H1 (cell line): ENCODE data around the gene DMAC1. TPM values are rescaled to one million over a fixed set of nuclear protein-coding genes. Genes with fewer than 3 reads are reported as not detected.

Experiments used
- CTCF ChIA-PET: fragments of 300-600 bp; sonication (Branson Sonifier 250); formaldehyde crosslinking; loops from one replicate; lab custom pipeline; 2021; ENCODE audit not compliant: partially characterized antibody; lab: Charles Lee
- POLR2A ChIA-PET: fragments of 300-600 bp; sonication (Branson Sonifier 250); formaldehyde crosslinking; loops from one replicate; lab custom pipeline; 2021; ENCODE audit warnings: inconsistent platforms; ENCODE audit not compliant: partially characterized antibody; lab: Charles Lee
- DNase-seq, 2 experiments: peaks; one replicate each; pipeline versions ENCODE4 v3.0.0 to v3.0.0-alpha.2; 2010 to 2022; ENCODE audit warnings: low spot score in 2 of 2, low read depth in 1 of 2, mixed read lengths in 1 of 2
- FAIRE-seq: peaks from 2 replicates; lab custom pipeline; 2011; peaks lifted over from hg19 to GRCh38; lab: Jason Lieb, UNC
- H2AFZ ChIP-seq: 2 replicates; pipeline ENCODE4 v1.8.1; 2012; ENCODE audit warnings: low read length, inconsistent platforms
- H2AK5ac ChIP-seq: 2 replicates; pipeline ENCODE4 v1.6.1; 2013; ENCODE audit warnings: low read depth, low read length
- H2BK120ac ChIP-seq: replicated peaks from 2 replicates; pipeline ENCODE3; 2013; ENCODE audit warnings: low read depth, low read length, inconsistent platforms
- H2BK12ac ChIP-seq: 2 replicates; pipeline ENCODE4 v1.6.1; 2013; ENCODE audit warnings: low read depth, low read length
- H2BK15ac ChIP-seq: 2 replicates; pipeline ENCODE4 v1.6.1; 2013; ENCODE audit warnings: low read length
- H2BK20ac ChIP-seq: 2 replicates; pipeline ENCODE4 v1.6.1; 2013; ENCODE audit warnings: low read length
- H2BK5ac ChIP-seq: 2 replicates; pipeline ENCODE4 v1.6.1; 2013; ENCODE audit warnings: low read depth, low read length
- H3K14ac ChIP-seq: 2 replicates; pipeline ENCODE4 v1.6.1; 2013; ENCODE audit warnings: inconsistent platforms; ENCODE audit not compliant: insufficient read length
- H3K18ac ChIP-seq: 2 replicates; pipeline ENCODE4 v1.6.1; 2013; ENCODE audit warnings: low read length; ENCODE audit errors: extremely low read depth
- H3K23ac ChIP-seq: 2 replicates; pipeline ENCODE4 v1.6.1; 2013; ENCODE audit warnings: inconsistent platforms; ENCODE audit not compliant: insufficient read length
- H3K23me2 ChIP-seq: 2 replicates; pipeline ENCODE4 v1.6.1; 2013; ENCODE audit warnings: low read depth, low read length
- H3K27ac ChIP-seq: 2 replicates; pipeline ENCODE4 v1.6.1; 2011; ENCODE audit warnings: low read depth, low read length, inconsistent platforms
- H3K27me3 ChIP-seq, 4 experiments: replicated peaks in 1 of 4; 1 replicate in 1 of 4; 2 replicates in 3 of 4; pipeline versions ENCODE4 v1.6.1 to v1.8.1; 2011 to 2013; ENCODE audit warnings: low read length in 3 of 4, mild to moderate bottlenecking in 3 of 4, inconsistent platforms in 2 of 4, mixed read lengths in 2 of 4, moderate library complexity in 1 of 4; ENCODE audit not compliant: control insufficient read depth in 3 of 4, insufficient read depth in 3 of 4; ENCODE audit errors: extremely low read depth in 1 of 4
- H3K36me3 ChIP-seq, 4 experiments: 2 replicates each; pipeline versions ENCODE4 v1.6.1 to v1.8.1; 2011 to 2013; ENCODE audit warnings: mild to moderate bottlenecking in 4 of 4, low read length in 3 of 4, moderate library complexity in 2 of 4, control low read depth in 1 of 4, inconsistent platforms in 1 of 4; ENCODE audit not compliant: insufficient read depth in 4 of 4, control insufficient read depth in 2 of 4
- H3K4ac ChIP-seq: replicated peaks from 2 replicates; pipeline ENCODE3; 2013; ENCODE audit warnings: low read length, low read depth, mixed read lengths, inconsistent platforms; ENCODE audit not compliant: insufficient read length
- H3K4me1 ChIP-seq, 4 experiments: replicated peaks in 1 of 4; 1 replicate in 1 of 4; 2 replicates in 3 of 4; pipeline versions ENCODE4 v1.6.1 to v1.8.1; 2011 to 2013; ENCODE audit warnings: low read length in 3 of 4, inconsistent platforms in 2 of 4, mixed read lengths in 1 of 4; ENCODE audit not compliant: insufficient read depth in 4 of 4, control insufficient read depth in 3 of 4
- H3K4me2 ChIP-seq, 2 experiments: 2 replicates each; pipeline versions ENCODE4 v1.6.1 to v1.8.1; 2011 to 2013; ENCODE audit warnings: low read depth in 2 of 2, low read length in 2 of 2, control low read depth in 1 of 2, inconsistent platforms in 1 of 2, mild to moderate bottlenecking in 1 of 2; ENCODE audit not compliant: insufficient read depth in 1 of 2
- H3K4me3 ChIP-seq, 4 experiments: fragments of 200-600, 300-600 bp in 1 of 4; sonication (generic), shearing (Covaris generic), sonication (Bioruptor Twin) in 1 of 4; 2 replicates each; pipeline versions ENCODE4 v1.5.1 to v1.8.1; 2011 to 2016; ENCODE audit warnings: low read length in 4 of 4, low read depth in 3 of 4, control low read depth in 2 of 4, inconsistent platforms in 2 of 4, mild to moderate bottlenecking in 2 of 4, mixed read lengths in 1 of 4, moderate library complexity in 1 of 4; ENCODE audit not compliant: insufficient read depth in 2 of 4; ENCODE audit errors: extremely low read depth in 1 of 4
- H3K56ac ChIP-seq: replicated peaks from 2 replicates; pipeline ENCODE3; 2013; ENCODE audit warnings: low read depth, mild to moderate bottlenecking, mixed read lengths, low read length, inconsistent platforms; ENCODE audit not compliant: insufficient read length
- H3K79me1 ChIP-seq: 2 replicates; pipeline ENCODE4 v1.6.1; 2013; ENCODE audit warnings: low read depth, low read length, control low read depth
- H3K79me2 ChIP-seq, 2 experiments: 2 replicates each; pipeline versions ENCODE4 v1.6.1 to v1.8.1; 2012 to 2013; ENCODE audit warnings: low read length in 2 of 2, mild to moderate bottlenecking in 2 of 2, inconsistent platforms in 1 of 2; ENCODE audit not compliant: insufficient read depth in 2 of 2, control insufficient read depth in 1 of 2
- H3K9ac ChIP-seq, 4 experiments: replicated peaks in 1 of 4; 1 replicate in 1 of 4; 2 replicates in 3 of 4; pipeline versions ENCODE4 v1.6.1 to v1.8.1; 2011 to 2013; ENCODE audit warnings: low read depth in 3 of 4, low read length in 3 of 4, control low read depth in 2 of 4, mild to moderate bottlenecking in 2 of 4, moderate library complexity in 2 of 4, inconsistent platforms in 1 of 4; ENCODE audit errors: extremely low read depth in 1 of 4
- H3K9me3 ChIP-seq, 2 experiments: 2 replicates each; pipeline versions ENCODE4 v1.6.1 to v1.8.1; 2012 to 2013; ENCODE audit warnings: mild to moderate bottlenecking in 2 of 2, moderate library complexity in 2 of 2, control low read depth in 1 of 2, inconsistent platforms in 1 of 2, low read depth in 1 of 2, low read length in 1 of 2, mixed read lengths in 1 of 2; ENCODE audit not compliant: insufficient read depth in 2 of 2
- H4K20me1 ChIP-seq, 2 experiments: replicated peaks in 1 of 2; 2 replicates each; pipeline versions ENCODE3 to v1.8.1; 2011 to 2013; ENCODE audit warnings: inconsistent platforms in 2 of 2, low read length in 2 of 2, mild to moderate bottlenecking in 1 of 2; ENCODE audit not compliant: insufficient read depth in 2 of 2, control insufficient read depth in 1 of 2
- H4K5ac ChIP-seq: 2 replicates; pipeline ENCODE4 v1.6.1; 2013; ENCODE audit warnings: low read length, low read depth, mixed read lengths, inconsistent platforms; ENCODE audit not compliant: insufficient read length
- H4K8ac ChIP-seq: 2 replicates; pipeline ENCODE4 v1.8.0; 2013; ENCODE audit warnings: mild to moderate bottlenecking, moderate library complexity, low read length, inconsistent platforms; ENCODE audit not compliant: insufficient read depth; ENCODE audit errors: extremely low read depth
- H4K91ac ChIP-seq: replicated peaks from 2 replicates; pipeline ENCODE3; 2013; ENCODE audit warnings: low read length, mixed read lengths, inconsistent platforms; ENCODE audit not compliant: insufficient read length
- ATF3 ChIP-seq: IDR thresholded peaks from 2 replicates; pipeline ENCODE4 v1.6.1; 2011; ENCODE audit warnings: low read depth, mild to moderate bottlenecking, low read length; ENCODE audit not compliant: insufficient read depth
- CEBPB ChIP-seq: IDR thresholded peaks from 2 replicates; pipeline ENCODE4 v1.6.1; 2012; ENCODE audit warnings: low read depth, low read length
- CTBP2 ChIP-seq: IDR thresholded peaks from 2 replicates; pipeline ENCODE4 v1.7.0; 2011; ENCODE audit warnings: borderline replicate concordance, mild to moderate bottlenecking, moderate library complexity, mixed read lengths, low read length; ENCODE audit not compliant: insufficient read depth, insufficient read length
- EGR1 ChIP-seq: IDR thresholded peaks from 2 replicates; pipeline ENCODE4 v1.6.1; 2011; ENCODE audit warnings: low read depth, low read length, borderline replicate concordance
- FOSL1 ChIP-seq: IDR thresholded peaks from 2 replicates; pipeline ENCODE4 v1.6.1; 2011; ENCODE audit warnings: mild to moderate bottlenecking, low read depth, low read length, moderate library complexity; ENCODE audit not compliant: insufficient read depth
- GABPA ChIP-seq: IDR thresholded peaks from 2 replicates; pipeline ENCODE4 v1.6.1; 2011; ENCODE audit warnings: mild to moderate bottlenecking, low read length, moderate library complexity, borderline replicate concordance; ENCODE audit not compliant: insufficient read depth
- KDM4A ChIP-seq: IDR thresholded peaks from one replicate; pipeline ENCODE4 v1.7.1; 2012; ENCODE audit warnings: low read depth, mild to moderate bottlenecking, moderate library complexity, low read length, inconsistent platforms; ENCODE audit not compliant: severe bottlenecking
- KDM5A ChIP-seq: fragments of 200-600 bp; IDR thresholded peaks from 2 replicates; pipeline ENCODE4 v1.7.1; 2012; ENCODE audit warnings: mild to moderate bottlenecking, low read length, inconsistent platforms, mixed read lengths
- NANOG ChIP-seq: IDR thresholded peaks from 2 replicates; pipeline ENCODE4 v1.6.1; 2011; ENCODE audit warnings: low read length, low read depth, mild to moderate bottlenecking, inconsistent platforms; ENCODE audit not compliant: insufficient read depth, poor library complexity, severe bottlenecking
- RNF2 ChIP-seq: fragments of 200-900, 300-1000 bp; sonication (generic); IDR thresholded peaks from 2 replicates; pipeline ENCODE4 v1.7.1; 2016; ENCODE audit warnings: borderline replicate concordance, low read depth, mild to moderate bottlenecking, antibody characterized with exemption, low read length; ENCODE audit not compliant: poor library complexity, severe bottlenecking; ENCODE audit errors: missing control alignments
- SIN3A ChIP-seq, 2 experiments: IDR thresholded peaks in 1 of 2; conservative IDR thresholded peaks in 1 of 2; 2 replicates each; pipeline ENCODE4 v1.6.1; 2011 to 2012; ENCODE audit warnings: low read length in 2 of 2, improper control_type of control experiment in 1 of 2, low read depth in 1 of 2, mild to moderate bottlenecking in 1 of 2
- SP1 ChIP-seq: IDR thresholded peaks from 2 replicates; pipeline ENCODE4 v1.6.1; 2011; ENCODE audit warnings: low read depth, low read length
- WGBS, 2 experiments: shearing (Covaris generic) in 1 of 2; methylation state at CpG; one replicate each; pipeline versions ENCODE4 v1.1.6 to v1.1.7; 2013 to 2015; ENCODE audit warnings: low lambda C conversion rate in 2 of 2, mixed read lengths in 2 of 2, inconsistent platforms in 1 of 2, low coverage in 1 of 2, missing lambda C conversion rate in 1 of 2; ENCODE audit not compliant: insufficient replicate concordance in 2 of 2, insufficient coverage in 1 of 2, insufficient read length in 1 of 2; ENCODE audit errors: extremely low coverage in 1 of 2, missing lambda C conversion rate in 1 of 2; 5-methylcytosine and 5-hydroxymethylcytosine counted together
- polyA plus RNA-seq, 7 experiments: library from polyadenylated mRNA; depleted of rRNA in 3 of 7; stranded (reverse) in 5 of 7; unstranded in 2 of 7; fragments of >200 nt in 5 of 7; fragments of 200-250 nt in 2 of 7; gene quantifications; 1 replicate in 5 of 7; 2 replicates in 1 of 7; 4 replicates in 1 of 7; pipeline versions ENCODE4 v1.2.1 to v1.2.3, GENCODE V29; 2011 to 2013; ENCODE audit warnings: missing spikeins in 2 of 7, mixed read lengths in 2 of 7
- total RNA-seq: library from RNA; stranded (reverse); fragmentation: NEBNext Ultra II Directional; extraction: Animal tissue kit (Norgen Biotek cat#: 25700); gene quantifications from 2 replicates; pipeline ENCODE4 v1.2.1, GENCODE V29; 2021

The DMAC1 gene
- total and polyA plus RNA-seq, 2 of the 8 experiments (the other 6 are each of a cell fraction or from before 2014, with no cell fraction given), result 30.4 to 89.4 TPM

- Histone ChIP-seq H3K4me1 (no peaks in the 10 kb centered on the region; a peak in 2 of 7 replicates), H4K8ac (no peak overlapping the region), H3K9ac (no peak overlapping the region), H3K4ac (no peak overlapping the region), H2BK5ac (no peak overlapping the region), H2BK20ac (no peak overlapping the region), H3K36me3 (no peaks in the 10 kb centered on the region), H3K14ac (no peak overlapping the region), H2BK15ac (no peak overlapping the region), H2AK5ac (no peak overlapping the region), H3K23me2 (no peaks in the 10 kb centered on the region), H2BK12ac (no peak overlapping the region), H3K79me1 (no peaks in the 10 kb centered on the region), H4K91ac (no peak overlapping the region), H3K27me3 (no peaks in the 10 kb centered on the region), H4K5ac (no peak overlapping the region), H3K79me2 (no peaks in the 10 kb centered on the region), H3K27ac (no peak overlapping the region), H3K4me2 (no peak overlapping the region), H3K18ac (no peak overlapping the region), H2AFZ (no peak overlapping the region), H2BK120ac (no peak overlapping the region), H4K20me1 (no peaks in the 10 kb centered on the region), H3K23ac (no peak overlapping the region), H3K4me3 (no peak overlapping the region), H3K56ac (no peak overlapping the region), H3K9me3 (no peaks in the 10 kb centered on the region)
- ChIA-PET POLR2A (no interaction called here), CTCF (no interaction called here)
- TF ChIP-seq NANOG (no peak), SP1 (no peak), KDM4A (no peak), SIN3A (conservative IDR thresholded peaks at IDR 0.05 in 1 of 2, IDR thresholded peaks at IDR 0.05 in 1 of 2; ENCODE audit: low read depth in 1 of 2, low read length in 2 of 2) (no peak), GABPA (no peak), CTBP2 (no peak), KDM5A (no peak), RNF2 (no peak), EGR1 (no peak), ATF3 (no peak), FOSL1 (no peak), CEBPB (no peak)
- WGBS, 2 experiments, result 94% methylated on average over 2 of the region's 2 CpGs; no CpG with 5 or more reads in 1 of the 2 experiments
- DNase-seq (no peak), FAIRE-seq (no peak)
These were observed 47.1 kb downstream of the DMAC1 start for GRCh38 chr9:7752481-7752880.
